ENCODE data around the gene PRKCH.

DNA sequence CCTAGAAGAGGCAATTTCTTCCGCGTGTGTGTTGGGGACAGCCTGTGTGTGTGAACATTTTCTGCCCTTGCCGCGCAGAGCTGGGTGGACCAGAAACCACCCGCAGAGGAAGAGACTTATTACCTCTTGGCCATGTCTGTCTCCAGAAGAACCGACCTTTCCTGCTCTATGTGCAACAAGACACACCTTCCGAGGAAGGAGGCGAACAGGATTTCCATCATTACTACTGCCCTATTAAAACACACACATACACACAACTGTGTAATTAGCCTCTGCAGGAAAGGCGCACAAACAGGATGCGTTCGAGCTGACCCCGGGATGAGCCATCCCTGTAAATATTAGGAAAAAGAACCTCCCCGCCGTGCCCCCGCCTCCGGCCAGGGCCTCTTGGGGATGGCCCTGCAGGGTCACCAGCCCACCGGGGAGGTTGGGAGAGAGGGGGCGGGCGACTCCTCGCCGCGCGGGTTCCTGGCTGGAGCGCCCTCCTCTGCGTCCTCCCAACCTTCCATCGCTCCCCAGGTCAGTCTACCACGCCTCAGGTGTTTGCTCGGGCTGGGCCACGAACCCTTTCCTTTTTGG, 484 bp upstream of the PRKCH start:
- TF ChIP-seq, protein P1, sequence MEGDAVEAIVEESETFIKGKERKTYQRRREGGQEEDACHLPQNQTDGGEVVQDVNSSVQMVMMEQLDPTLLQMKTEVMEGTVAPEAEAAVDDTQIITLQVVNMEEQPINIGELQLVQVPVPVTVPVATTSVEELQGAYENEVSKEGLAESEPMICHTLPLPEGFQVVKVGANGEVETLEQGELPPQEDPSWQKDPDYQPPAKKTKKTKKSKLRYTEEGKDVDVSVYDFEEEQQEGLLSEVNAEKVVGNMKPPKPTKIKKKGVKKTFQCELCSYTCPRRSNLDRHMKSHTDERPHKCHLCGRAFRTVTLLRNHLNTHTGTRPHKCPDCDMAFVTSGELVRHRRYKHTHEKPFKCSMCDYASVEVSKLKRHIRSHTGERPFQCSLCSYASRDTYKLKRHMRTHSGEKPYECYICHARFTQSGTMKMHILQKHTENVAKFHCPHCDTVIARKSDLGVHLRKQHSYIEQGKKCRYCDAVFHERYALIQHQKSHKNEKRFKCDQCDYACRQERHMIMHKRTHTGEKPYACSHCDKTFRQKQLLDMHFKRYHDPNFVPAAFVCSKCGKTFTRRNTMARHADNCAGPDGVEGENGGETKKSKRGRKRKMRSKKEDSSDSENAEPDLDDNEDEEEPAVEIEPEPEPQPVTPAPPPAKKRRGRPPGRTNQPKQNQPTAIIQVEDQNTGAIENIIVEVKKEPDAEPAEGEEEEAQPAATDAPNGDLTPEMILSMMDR (IDR thresholded peaks at IDR 0.05 in 2 of 3, conservative IDR thresholded peaks at IDR 0.05 in 1 of 3; ENCODE audit: insufficient read depth in 2 of 3, low read depth in 1 of 3, low read length in 3 of 3) = no peak
- TF ChIP-seq, protein P2, sequence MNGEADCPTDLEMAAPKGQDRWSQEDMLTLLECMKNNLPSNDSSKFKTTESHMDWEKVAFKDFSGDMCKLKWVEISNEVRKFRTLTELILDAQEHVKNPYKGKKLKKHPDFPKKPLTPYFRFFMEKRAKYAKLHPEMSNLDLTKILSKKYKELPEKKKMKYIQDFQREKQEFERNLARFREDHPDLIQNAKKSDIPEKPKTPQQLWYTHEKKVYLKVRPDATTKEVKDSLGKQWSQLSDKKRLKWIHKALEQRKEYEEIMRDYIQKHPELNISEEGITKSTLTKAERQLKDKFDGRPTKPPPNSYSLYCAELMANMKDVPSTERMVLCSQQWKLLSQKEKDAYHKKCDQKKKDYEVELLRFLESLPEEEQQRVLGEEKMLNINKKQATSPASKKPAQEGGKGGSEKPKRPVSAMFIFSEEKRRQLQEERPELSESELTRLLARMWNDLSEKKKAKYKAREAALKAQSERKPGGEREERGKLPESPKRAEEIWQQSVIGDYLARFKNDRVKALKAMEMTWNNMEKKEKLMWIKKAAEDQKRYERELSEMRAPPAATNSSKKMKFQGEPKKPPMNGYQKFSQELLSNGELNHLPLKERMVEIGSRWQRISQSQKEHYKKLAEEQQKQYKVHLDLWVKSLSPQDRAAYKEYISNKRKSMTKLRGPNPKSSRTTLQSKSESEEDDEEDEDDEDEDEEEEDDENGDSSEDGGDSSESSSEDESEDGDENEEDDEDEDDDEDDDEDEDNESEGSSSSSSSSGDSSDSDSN (IDR thresholded peaks at IDR 0.05; ENCODE audit: borderline replicate concordance in 1 of 2, low read depth in 2 of 2, low read length in 2 of 2) = no peak
- no peak for TF ChIP-seq ELF4 (CRISPR knock-in tag; IDR thresholded peaks at IDR 0.05)
- TF ChIP-seq TSC22D4 (tag; IDR thresholded peaks at IDR 0.05) = no peak
